ENCODE measurements around the gene PTK7.

- TF ChIP-seq CTCF (conservative IDR thresholded peaks at IDR 0.05; ENCODE audit: low read depth, low read length): no peak
- TF ChIP-seq EZH2 (IDR thresholded peaks at IDR 0.05; ENCODE audit: low read length, unreplicated experiment): no peak
- no peak for TF ChIP-seq EZH2phosphoT487 (IDR thresholded peaks at IDR 0.05; ENCODE audit: borderline replicate concordance, low read length)
These were observed 22.4 kb upstream of the PTK7 start, which contains the start of gene CUL7 for GRCh38 chr6:43053545-43054205.
